Prostate gland (tissue), 2 donors: ENCODE results near the gene MAD1L1.

Experiments used
- POLR2A ChIP-seq: fragments of 450-650 bp; IDR thresholded peaks from one replicate; pipeline ENCODE4 v1.6.1; 2016; ENCODE audit warnings: antibody characterized with exemption, mild to moderate bottlenecking
- POLR2AphosphoS5 ChIP-seq: sonication (generic); formaldehyde crosslinking; IDR thresholded peaks from one replicate; pipeline ENCODE4 v1.6.1; 2017; ENCODE audit warnings: antibody characterized with exemption
- TF ChIP-seq, protein P1 (sequence below), 4 experiments: fragments of 200-600 bp in 2 of 4; fragments of 450-650 bp in 2 of 4; sonication (generic) in 2 of 4; IDR thresholded peaks; 1 replicate in 3 of 4; 2 replicates in 1 of 4; pipeline ENCODE4 v1.5.1; 2016 to 2019; ENCODE audit warnings: antibody characterized with exemption in 4 of 4, mild to moderate bottlenecking in 2 of 4, moderate library complexity in 2 of 4

DNA sequence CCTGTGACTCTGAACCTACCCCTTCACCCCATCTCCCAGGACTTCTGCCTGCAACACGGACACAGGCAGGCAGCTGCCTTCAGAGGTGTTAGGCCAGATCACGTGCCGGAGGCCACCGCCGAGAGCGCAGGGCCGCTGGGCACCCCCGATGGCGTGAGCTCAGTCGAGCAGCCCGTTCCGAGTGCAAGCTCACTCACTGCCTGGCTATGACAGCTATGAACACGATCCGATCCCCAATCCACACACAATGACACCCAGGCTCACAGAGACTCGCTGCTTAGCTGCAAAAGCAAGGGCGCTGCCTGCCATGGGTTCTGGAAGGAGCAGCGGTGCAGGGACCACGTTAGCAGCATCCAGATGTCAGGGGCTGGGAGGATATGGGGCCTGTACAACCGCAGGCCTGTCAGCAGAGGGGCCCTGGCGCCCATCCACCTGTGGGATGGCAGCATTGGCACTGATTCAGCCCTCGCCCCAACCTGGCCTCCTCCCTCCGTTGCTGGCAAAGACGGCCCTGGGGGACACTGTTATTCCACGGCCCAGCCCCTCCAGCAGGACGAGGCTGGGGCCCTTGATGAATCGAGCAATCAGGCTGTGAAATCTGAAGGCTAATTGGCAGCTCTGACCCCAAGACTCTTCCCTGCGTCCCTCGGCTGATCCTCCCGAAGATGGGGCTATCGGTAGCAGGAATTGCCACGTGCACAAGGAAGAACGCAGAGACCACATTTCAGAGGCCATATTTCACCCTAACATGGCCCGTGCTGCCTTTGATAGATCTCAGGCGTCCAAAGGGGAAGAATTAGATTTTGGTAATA, 332.6 kb downstream of the MAD1L1 start:
- TF ChIP-seq, protein P1, sequence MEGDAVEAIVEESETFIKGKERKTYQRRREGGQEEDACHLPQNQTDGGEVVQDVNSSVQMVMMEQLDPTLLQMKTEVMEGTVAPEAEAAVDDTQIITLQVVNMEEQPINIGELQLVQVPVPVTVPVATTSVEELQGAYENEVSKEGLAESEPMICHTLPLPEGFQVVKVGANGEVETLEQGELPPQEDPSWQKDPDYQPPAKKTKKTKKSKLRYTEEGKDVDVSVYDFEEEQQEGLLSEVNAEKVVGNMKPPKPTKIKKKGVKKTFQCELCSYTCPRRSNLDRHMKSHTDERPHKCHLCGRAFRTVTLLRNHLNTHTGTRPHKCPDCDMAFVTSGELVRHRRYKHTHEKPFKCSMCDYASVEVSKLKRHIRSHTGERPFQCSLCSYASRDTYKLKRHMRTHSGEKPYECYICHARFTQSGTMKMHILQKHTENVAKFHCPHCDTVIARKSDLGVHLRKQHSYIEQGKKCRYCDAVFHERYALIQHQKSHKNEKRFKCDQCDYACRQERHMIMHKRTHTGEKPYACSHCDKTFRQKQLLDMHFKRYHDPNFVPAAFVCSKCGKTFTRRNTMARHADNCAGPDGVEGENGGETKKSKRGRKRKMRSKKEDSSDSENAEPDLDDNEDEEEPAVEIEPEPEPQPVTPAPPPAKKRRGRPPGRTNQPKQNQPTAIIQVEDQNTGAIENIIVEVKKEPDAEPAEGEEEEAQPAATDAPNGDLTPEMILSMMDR (IDR thresholded peaks at IDR 0.05) = no peak
- no peak for TF ChIP-seq POLR2AphosphoS5
- no peak for TF ChIP-seq POLR2A
